Caco-2 (cell line): ENCODE results near the gene CISH. TPM values are rescaled to one million over a fixed set of nuclear protein-coding genes. Genes with fewer than 3 reads are reported as not detected.

ENCODE experiments used
- BruUV-seq: library from RNA; stranded (reverse); fragments of 400-500 nt; replicated peaks from 2 replicates; lab custom pipeline; 2021; lab: Mats Ljungman, UMichigan
- CTCF ChIA-PET: fragments of 300-600 bp; sonication (Branson Sonifier 250); formaldehyde crosslinking; loops from one replicate; lab custom pipeline; 2022; ENCODE audit warnings: antibody characterized with exemption; lab: Charles Lee
- POLR2A ChIA-PET: fragments of 300-600 bp; sonication (Branson Sonifier 250); formaldehyde crosslinking; loops from one replicate; lab custom pipeline; 2022; ENCODE audit warnings: antibody characterized with exemption; lab: Charles Lee
- DNase-seq, 2 experiments: peaks; one replicate each; pipeline versions ENCODE4 v3.0.0 to v3.0.0-alpha.2; 2020 to 2022
- H3K27me3 ChIP-seq: replicated peaks from 2 replicates; pipeline ENCODE4 v1.6.0; 2011; ENCODE audit warnings: low read length; ENCODE audit not compliant: control insufficient read depth, insufficient read depth
- H3K36me3 ChIP-seq: 2 replicates; pipeline ENCODE4 v1.5.1; 2011; ENCODE audit warnings: low read length; ENCODE audit not compliant: control insufficient read depth, insufficient read depth
- H3K4me1 ChIP-seq: fragments of 250-450 bp; sonication (Bioruptor Pico); 2 replicates; pipeline ENCODE4 v1.5.1; 2020; ENCODE audit warnings: mild to moderate bottlenecking
- H3K4me3 ChIP-seq: 2 replicates; pipeline ENCODE4 v1.5.1; 2011; ENCODE audit warnings: low read depth, mild to moderate bottlenecking, control low read depth, low read length
- H3K9me3 ChIP-seq: fragments of 250-450 bp; sonication (Bioruptor Pico); 2 replicates; pipeline ENCODE4 v1.5.1; 2020; ENCODE audit warnings: mild to moderate bottlenecking, moderate library complexity
- H3K27ac Mint-ChIP-seq: one replicate; pipeline ENCODE4 v1.8.0; 2022; ENCODE audit warnings: mixed read lengths; ENCODE audit not compliant: unreplicated experiment
- H3K27me3 Mint-ChIP-seq: one replicate; pipeline ENCODE4 v1.8.0; 2022; ENCODE audit warnings: mixed read lengths; ENCODE audit not compliant: insufficient read depth, unreplicated experiment
- H3K36me3 Mint-ChIP-seq: one replicate; pipeline ENCODE4 v1.8.0; 2022; ENCODE audit warnings: mild to moderate bottlenecking, mixed read lengths; ENCODE audit not compliant: insufficient read depth, unreplicated experiment
- H3K4me1 Mint-ChIP-seq: one replicate; pipeline ENCODE4 v1.8.0; 2022; ENCODE audit warnings: low read depth, mixed read lengths; ENCODE audit not compliant: unreplicated experiment
- H3K4me3 Mint-ChIP-seq: one replicate; pipeline ENCODE4 v1.8.0; 2022; ENCODE audit warnings: mild to moderate bottlenecking, moderate library complexity, mixed read lengths; ENCODE audit not compliant: unreplicated experiment
- H3K9me3 Mint-ChIP-seq: one replicate; pipeline ENCODE4 v1.8.0; 2022; ENCODE audit warnings: mixed read lengths; ENCODE audit not compliant: unreplicated experiment
- CTCF ChIP-seq, 2 experiments: fragments of 200-600 bp in 1 of 2; IDR thresholded peaks; 1 replicate in 1 of 2; 2 replicates in 1 of 2; pipeline versions ENCODE4 v1.5.1 to v1.8.0; 2011 to 2022; ENCODE audit warnings: antibody characterized with exemption in 1 of 2, control low read depth in 1 of 2, inconsistent platforms in 1 of 2, low read depth in 1 of 2, low read length in 1 of 2, mild to moderate bottlenecking in 1 of 2, moderate library complexity in 1 of 2; ENCODE audit not compliant: insufficient read depth in 1 of 2, severe bottlenecking in 1 of 2, unreplicated experiment in 1 of 2
- intact Hi-C: fragments of 100-400 bp; cut with micrococcal nuclease; formaldehyde crosslinking; loops from one replicate; pipeline ENCODE4 v1.10.0; 2022; ENCODE audit not compliant: unreplicated experiment
- total RNA-seq: library from RNA; stranded (reverse); gene quantifications from 2 replicates; pipeline ENCODE4 v1.2.3, GENCODE V29; 2022

The CISH gene
- total RNA-seq, 1 experiment from 2014 or later, result 2.9 TPM

GRCh38 chr3:50622881-50623280 lies 11.3 kb upstream of the CISH start:
- Mint-ChIP-seq H3K27me3 (no peaks in the 10 kb centered on the region), H3K9me3 (no peaks in the 10 kb centered on the region), H3K4me1 (peaks cover 17% of the 10 kb centered on the region), H3K4me3 (no peak overlapping the region), H3K36me3 (peaks cover 11% of the 10 kb centered on the region), H3K27ac (no peak overlapping the region)
- H3K27me3 ChIP-seq, result no peaks in the 10 kb centered on the region
- H3K4me1 ChIP-seq, result peaks cover 12% of the 10 kb centered on the region
- ChIA-PET CTCF (no interaction called here), POLR2A (no interaction called here)
- no peaks in the 10 kb centered on the region; the same call in 1 of the 2 replicates for H3K36me3 ChIP-seq
- intact Hi-C loops, result no loop called here
- no peak for DNase-seq
- no peak overlapping the region for H3K4me3 ChIP-seq
- no peak for TF ChIP-seq CTCF (IDR thresholded peaks at IDR 0.05; ENCODE audit: insufficient read depth in 1 of 2, low read depth in 1 of 2, low read length in 1 of 2, severe bottlenecking in 1 of 2, unreplicated experiment in 1 of 2)
- BruUV-seq, result no TSS peak
- no peaks in the 10 kb centered on the region for H3K9me3 ChIP-seq

GRCh38 chr3:50620820-50621219 lies 9.2 kb upstream of the CISH start:
- no peak overlapping the region for H3K4me3 ChIP-seq

GRCh38 chr3:50620420-50620819 lies 8.8 kb upstream of the CISH start:
- DNase-seq, result no peak
- Mint-ChIP-seq H3K9me3 (no peaks in the 10 kb centered on the region), H3K4me1 (peaks cover 18% of the 10 kb centered on the region), H3K4me3 (no peak overlapping the region), H3K36me3 (peaks cover 12% of the 10 kb centered on the region), H3K27ac (no peak overlapping the region), H3K27me3 (no peaks in the 10 kb centered on the region)
- ChIA-PET POLR2A (no interaction called here), CTCF (no interaction called here)
- intact Hi-C loops, result no loop called here
- Histone ChIP-seq H3K9me3 (no peaks in the 10 kb centered on the region), H3K4me1 (peaks cover 12% of the 10 kb centered on the region), H3K36me3 (no peaks in the 10 kb centered on the region; the same call in 1 of the 2 replicates), H3K27me3 (no peaks in the 10 kb centered on the region), H3K4me3 (no peak overlapping the region)
- no peak for TF ChIP-seq CTCF (IDR thresholded peaks at IDR 0.05; ENCODE audit: insufficient read depth in 1 of 2, low read depth in 1 of 2, low read length in 1 of 2, severe bottlenecking in 1 of 2, unreplicated experiment in 1 of 2)
- no TSS peak for BruUV-seq

More at GRCh38 chr3:50620820-50621219, 9.2 kb upstream of the CISH start:
- ChIA-PET POLR2A (interaction anchor here (0.6 kb wide), 1 partner anchor 55 kb away, joined by 15 read pairs; no protein-coding TSS in a partner anchor), CTCF (no interaction called here)
- Histone ChIP-seq H3K27me3 (no peaks in the 10 kb centered on the region), H3K36me3 (no peaks in the 10 kb centered on the region; the same call in 1 of the 2 replicates), H3K9me3 (no peaks in the 10 kb centered on the region), H3K4me1 (peaks cover 12% of the 10 kb centered on the region)
- Mint-ChIP-seq H3K27me3 (no peaks in the 10 kb centered on the region), H3K4me1 (peaks cover 18% of the 10 kb centered on the region), H3K36me3 (peaks cover 12% of the 10 kb centered on the region), H3K27ac (no peak overlapping the region), H3K4me3 (no peak overlapping the region), H3K9me3 (no peaks in the 10 kb centered on the region)
- no peak for TF ChIP-seq CTCF (IDR thresholded peaks at IDR 0.05; ENCODE audit: insufficient read depth in 1 of 2, low read depth in 1 of 2, low read length in 1 of 2, severe bottlenecking in 1 of 2, unreplicated experiment in 1 of 2)
- DNase-seq, result no peak
- intact Hi-C loops, result no loop called here
- no TSS peak for BruUV-seq
